Measurements from ENCODE around the gene KCNQ5.

Gene KCNQ5

GRCh38 chr6:72623808-72624207 is 1.9 kb downstream of the KCNQ5 start:
- Mint-ChIP-seq H3K9me3 (no peaks in the 10 kb centered on the region), H3K27me3 (peaks cover 7% of the 10 kb centered on the region), H3K4me3 (peak overlapping the region; percentile 94), H3K27ac (no peak overlapping the region), H3K4me1 (peaks cover 67% of the 10 kb centered on the region), H3K36me3 (peaks cover 12% of the 10 kb centered on the region)
- CTCF ChIA-PET: interaction anchor here (0.7 to 1.5 kb wide), 3 partner anchors 31 to 556 kb away, joined by 3 to 7 read pairs (median 3); no protein-coding TSS in a partner anchor
- no peak for DNase-seq

DNA sequence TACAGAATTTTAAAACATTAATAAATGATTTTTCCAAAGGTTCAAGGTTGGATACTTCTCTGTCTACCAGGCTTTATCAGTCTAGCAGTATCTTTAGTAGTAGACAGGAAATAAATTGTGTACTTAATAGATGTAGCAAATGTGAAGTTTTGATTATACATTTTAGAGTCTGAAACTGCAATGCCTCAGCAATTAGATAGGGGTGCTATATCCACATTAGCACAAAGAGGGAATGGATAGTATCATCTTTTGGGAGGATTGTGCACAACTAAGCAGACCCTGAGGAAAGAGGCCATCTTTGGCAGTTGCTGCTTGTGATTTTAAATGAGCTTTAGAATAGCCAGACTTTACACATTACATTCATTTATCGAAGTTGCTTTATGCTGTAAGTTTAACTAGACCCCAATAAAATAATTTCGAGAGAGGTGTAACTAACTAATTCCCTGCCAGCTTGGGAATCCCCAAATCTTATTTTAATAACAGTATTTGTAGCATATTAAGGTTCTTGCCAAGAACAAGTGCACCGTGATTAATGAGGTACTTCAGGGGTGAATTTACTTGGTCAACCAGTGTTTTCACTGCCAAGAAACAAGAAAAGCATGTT is 2.8 kb downstream of the KCNQ5 start:
- no peak for DNase-seq

GRCh38 chr6:72626126-72626525 is 4.3 kb downstream of the KCNQ5 start:
- Mint-ChIP-seq H3K27ac (no peak overlapping the region), H3K27me3 (peaks cover 4% of the 10 kb centered on the region), H3K36me3 (peaks cover 13% of the 10 kb centered on the region), H3K4me1 (peaks cover 44% of the 10 kb centered on the region), H3K4me3 (no peak overlapping the region), H3K9me3 (no peaks in the 10 kb centered on the region)
- DNase-seq: no peak
- CTCF ChIA-PET: interaction anchor here (1.8 kb wide), 1 partner anchor 9 kb away, joined by 6 read pairs; no protein-coding TSS in a partner anchor

More for the DNA sequence above, 2.8 kb downstream of the KCNQ5 start:
- Mint-ChIP-seq H3K4me1 (peaks cover 59% of the 10 kb centered on the region), H3K27me3 (peaks cover 7% of the 10 kb centered on the region), H3K4me3 (no peak overlapping the region), H3K36me3 (peaks cover 12% of the 10 kb centered on the region), H3K9me3 (no peaks in the 10 kb centered on the region), H3K27ac (no peak overlapping the region)
- CTCF ChIA-PET: interaction anchor here (0.6 to 1.8 kb wide), 2 partner anchors 8 to 10 kb away, joined by 3 to 6 read pairs; no protein-coding TSS in a partner anchor

DNA sequence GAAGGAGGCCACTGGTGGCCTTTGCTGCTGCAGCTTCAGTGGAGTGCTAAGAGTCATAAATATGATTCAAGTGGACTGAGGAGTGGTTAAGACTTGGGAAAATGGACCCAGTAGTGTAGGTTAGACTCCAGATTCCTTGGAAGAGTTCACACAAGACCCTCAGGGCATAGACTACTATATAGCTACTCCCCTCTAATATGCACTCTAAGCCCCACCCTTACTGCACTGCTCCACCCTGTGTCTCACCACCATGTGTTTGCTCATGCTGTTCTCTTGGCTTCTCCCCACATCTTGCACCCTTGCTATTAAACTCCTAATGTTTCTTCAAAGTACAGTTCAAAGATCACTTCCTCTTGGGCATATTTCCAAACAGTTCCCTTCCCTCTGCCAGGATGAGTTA is 5.7 kb downstream of the KCNQ5 start:
- peaks cover 40% of the 10 kb centered on the region for H3K4me1 Mint-ChIP-seq
- no peak overlapping the region for H3K27ac Mint-ChIP-seq
- H3K36me3 Mint-ChIP-seq: peaks cover 19% of the 10 kb centered on the region
- CTCF ChIA-PET: interaction anchor here (1.1 to 2.5 kb wide), 2 partner anchors 11 to 503 kb away, joined by 4 to 13 read pairs; no protein-coding TSS in a partner anchor
- no peak overlapping the region for H3K4me3 Mint-ChIP-seq
- no peaks in the 10 kb centered on the region for H3K9me3 Mint-ChIP-seq
- no peaks in the 10 kb centered on the region for H3K27me3 Mint-ChIP-seq
- DNase-seq: no peak

DNA sequence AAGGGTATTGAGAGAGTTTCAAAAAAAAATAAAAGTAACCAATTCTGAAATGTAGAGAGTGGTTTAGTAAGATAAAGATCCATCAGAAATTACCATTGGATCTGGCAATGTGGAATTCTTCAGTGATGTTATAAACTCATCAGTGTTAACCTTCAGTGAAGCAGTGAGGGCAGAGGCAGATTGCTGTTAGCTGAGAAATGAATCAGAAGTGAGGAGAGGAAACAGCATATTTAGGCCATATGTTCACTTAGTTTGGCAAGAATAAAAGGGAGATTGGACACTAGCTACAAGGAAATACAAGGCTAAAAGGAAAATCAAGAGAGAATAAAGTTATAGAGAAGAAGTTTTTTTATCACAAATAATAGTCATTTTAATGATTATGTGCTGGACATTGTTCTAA is 9.6 kb downstream of the KCNQ5 start:
- H3K36me3 Mint-ChIP-seq: peaks cover 14% of the 10 kb centered on the region
- H3K4me3 Mint-ChIP-seq: no peak overlapping the region
- CTCF ChIA-PET: interaction anchor here (0.8 kb wide), 2 partner anchors 12 to 15 kb away, joined by 3 read pairs; no protein-coding TSS in a partner anchor
- no peak overlapping the region for H3K27ac Mint-ChIP-seq
- no peaks in the 10 kb centered on the region for H3K27me3 Mint-ChIP-seq
- no peak for DNase-seq
- peaks cover 4% of the 10 kb centered on the region for H3K4me1 Mint-ChIP-seq
- H3K9me3 Mint-ChIP-seq: no peaks in the 10 kb centered on the region

GRCh38 chr6:72635636-72636035 is 13.8 kb downstream of the KCNQ5 start:
- Mint-ChIP-seq H3K4me3 (no peak overlapping the region), H3K9me3 (no peaks in the 10 kb centered on the region), H3K27me3 (no peaks in the 10 kb centered on the region), H3K36me3 (peaks cover 9% of the 10 kb centered on the region), H3K4me1 (no peaks in the 10 kb centered on the region), H3K27ac (no peak overlapping the region)
- no peak for DNase-seq
- CTCF ChIA-PET: interaction anchor here (1.2 kb wide), 1 partner anchor 13 kb away, joined by 4 read pairs; the partner anchor contains the start of gene KCNQ5

DNA sequence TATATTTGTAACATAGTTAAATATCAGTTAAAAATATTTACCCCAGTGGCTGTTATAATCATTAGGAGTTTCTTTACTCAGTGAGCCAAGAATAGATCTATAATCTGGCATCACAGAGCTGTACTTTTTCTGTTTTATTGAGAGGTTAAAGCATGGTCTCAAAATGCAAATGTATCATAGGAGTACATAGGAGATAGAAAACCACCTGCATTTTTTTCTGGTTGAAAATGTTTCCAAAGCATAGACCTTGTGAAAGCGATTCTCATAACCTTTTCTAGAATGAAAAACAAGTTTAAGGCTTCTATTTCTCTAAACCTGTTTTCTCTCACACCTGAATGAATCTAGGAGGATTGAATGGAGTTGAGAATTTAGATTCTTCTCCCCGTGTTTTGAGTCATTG is 14.4 kb downstream of the KCNQ5 start:
- DNase-seq: no peak
- H3K27me3 Mint-ChIP-seq: no peaks in the 10 kb centered on the region
- no peaks in the 10 kb centered on the region for H3K9me3 Mint-ChIP-seq
- peaks cover 7% of the 10 kb centered on the region for H3K36me3 Mint-ChIP-seq
- CTCF ChIA-PET: interaction anchor here (1.2 kb wide), 1 partner anchor 14 kb away, joined by 4 read pairs; the partner anchor contains the start of gene KCNQ5
- H3K4me3 Mint-ChIP-seq: no peak overlapping the region
- no peak overlapping the region for H3K27ac Mint-ChIP-seq
- H3K4me1 Mint-ChIP-seq: no peaks in the 10 kb centered on the region

DNA sequence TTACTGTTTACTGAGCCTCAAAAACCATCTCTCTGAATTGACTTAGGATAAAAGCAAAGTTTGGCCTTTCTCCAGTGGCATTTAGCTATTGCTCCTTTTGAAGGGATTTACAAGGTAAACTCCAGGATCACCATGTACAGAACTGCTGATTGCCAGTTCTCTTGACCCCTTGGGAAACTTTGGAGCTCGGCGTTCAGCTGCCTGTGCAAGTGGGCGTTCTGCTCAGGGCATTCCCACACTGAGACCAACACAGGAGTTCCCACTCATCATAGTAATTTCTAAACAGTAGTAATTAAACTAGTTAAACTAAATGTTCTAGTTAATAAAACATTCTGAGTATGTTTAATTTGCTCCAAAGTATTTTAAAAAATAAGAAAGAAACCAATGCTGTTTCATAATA is 14.9 kb downstream of the KCNQ5 start:
- Mint-ChIP-seq H3K9me3 (no peaks in the 10 kb centered on the region), H3K27ac (no peak overlapping the region), H3K27me3 (no peaks in the 10 kb centered on the region), H3K36me3 (peaks cover 4% of the 10 kb centered on the region), H3K4me1 (no peaks in the 10 kb centered on the region), H3K4me3 (no peak overlapping the region)
- CTCF ChIA-PET: interaction anchor here (1.2 kb wide), 1 partner anchor 14 kb away, joined by 4 read pairs; the partner anchor contains the start of gene KCNQ5
- no peak for DNase-seq

- Mint-ChIP-seq H3K4me3 (no peak overlapping the region), H3K9me3 (no peaks in the 10 kb centered on the region), H3K4me1 (peaks cover 2% of the 10 kb centered on the region), H3K36me3 (no peaks in the 10 kb centered on the region), H3K27ac (no peak overlapping the region), H3K27me3 (no peaks in the 10 kb centered on the region)
- CTCF ChIA-PET: no interaction called here
- no peak for DNase-seq
These were observed 18.2 kb downstream of the KCNQ5 start for GRCh38 chr6:72639920-72640614.

DNA sequence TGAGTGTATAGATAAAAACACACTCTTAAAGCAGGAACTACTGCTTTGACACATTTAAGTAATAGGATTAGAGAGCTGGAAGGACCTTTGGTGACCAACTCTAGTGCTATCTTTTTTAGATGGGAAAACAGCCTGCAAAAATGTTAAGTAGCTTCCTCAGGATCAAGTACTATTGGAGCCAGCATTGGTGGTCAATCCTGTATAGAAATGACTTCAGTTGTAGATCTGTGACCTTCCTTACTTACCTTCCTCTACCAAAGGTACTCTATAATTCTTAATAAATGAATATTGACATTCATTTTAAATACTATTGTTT is 18.7 kb downstream of the KCNQ5 start:
- CTCF ChIA-PET: no interaction called here
- peaks cover 2% of the 10 kb centered on the region for H3K4me1 Mint-ChIP-seq
- no peaks in the 10 kb centered on the region for H3K36me3 Mint-ChIP-seq
- no peak overlapping the region for H3K4me3 Mint-ChIP-seq
- H3K9me3 Mint-ChIP-seq: no peaks in the 10 kb centered on the region
- H3K27ac Mint-ChIP-seq: no peak overlapping the region
- H3K27me3 Mint-ChIP-seq: no peaks in the 10 kb centered on the region
- no peak for DNase-seq

GRCh38 chr6:72642435-72642834 is 20.6 kb downstream of the KCNQ5 start:
- H3K4me1 Mint-ChIP-seq: peaks cover 2% of the 10 kb centered on the region
- CTCF ChIA-PET: interaction anchor here (0.6 to 1.1 kb wide), 3 partner anchors 7 to 488 kb away, joined by 3 to 4 read pairs (median 4); no protein-coding TSS in a partner anchor
- H3K4me3 Mint-ChIP-seq: no peak overlapping the region
- H3K27me3 Mint-ChIP-seq: no peaks in the 10 kb centered on the region
- no peaks in the 10 kb centered on the region for H3K36me3 Mint-ChIP-seq
- no peaks in the 10 kb centered on the region for H3K9me3 Mint-ChIP-seq
- no peak for DNase-seq
- H3K27ac Mint-ChIP-seq: no peak overlapping the region

- CTCF ChIA-PET: interaction anchor here (1.1 kb wide), 1 partner anchor 487 kb away, joined by 3 read pairs; no protein-coding TSS in a partner anchor
- H3K4me3 Mint-ChIP-seq: no peak overlapping the region
- peaks cover 2% of the 10 kb centered on the region for H3K4me1 Mint-ChIP-seq
- no peak for DNase-seq
- no peaks in the 10 kb centered on the region for H3K36me3 Mint-ChIP-seq
- H3K27me3 Mint-ChIP-seq: no peaks in the 10 kb centered on the region
- H3K27ac Mint-ChIP-seq: no peak overlapping the region
- no peaks in the 10 kb centered on the region for H3K9me3 Mint-ChIP-seq
These were observed 21.4 kb downstream of the KCNQ5 start for GRCh38 chr6:72643214-72643613.

DNA sequence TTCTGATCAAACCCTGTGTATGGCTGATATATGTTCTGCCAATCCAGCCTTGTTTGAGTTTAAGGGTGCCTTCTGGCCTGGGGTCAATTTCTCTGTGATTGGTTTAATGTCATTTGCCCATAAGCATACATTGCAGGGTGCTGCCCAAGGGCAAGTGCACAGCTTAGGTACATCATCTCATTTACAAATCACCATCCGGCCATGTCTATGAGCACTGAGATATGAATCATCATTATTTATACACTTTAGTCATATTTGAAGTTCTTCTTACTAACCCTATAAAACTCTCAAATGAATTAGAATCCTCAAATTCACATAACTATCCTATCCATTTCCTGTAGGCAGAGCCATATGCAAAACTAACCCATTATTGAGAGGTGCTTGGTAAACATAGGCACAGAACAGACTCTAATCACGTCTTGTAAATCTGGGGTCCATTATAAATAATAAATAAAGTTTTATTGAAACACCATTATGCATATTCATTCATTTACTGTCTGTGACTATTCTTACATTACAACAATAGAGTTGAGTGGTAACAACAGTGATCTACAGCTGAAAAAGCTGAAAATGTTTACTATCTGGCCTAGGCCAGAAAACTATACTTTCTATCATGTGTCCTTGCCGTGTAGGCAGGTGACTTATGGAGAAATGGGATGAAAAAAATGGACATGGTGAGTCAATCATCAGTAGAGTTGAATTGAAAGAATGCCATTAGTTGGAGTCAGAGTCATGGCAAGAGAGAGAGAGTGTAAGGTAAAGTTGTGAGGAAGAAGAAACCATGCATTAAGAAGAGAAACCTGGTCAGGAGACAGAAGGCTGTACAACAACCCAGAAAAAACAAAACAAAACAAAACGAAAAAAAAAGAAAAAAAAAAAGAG is 25.0 kb downstream of the KCNQ5 start:
- DNase-seq: no peak
- Mint-ChIP-seq H3K27me3 (no peaks in the 10 kb centered on the region), H3K4me3 (no peak overlapping the region), H3K36me3 (no peaks in the 10 kb centered on the region), H3K9me3 (no peaks in the 10 kb centered on the region), H3K4me1 (peaks cover 13% of the 10 kb centered on the region), H3K27ac (no peak overlapping the region)
- CTCF ChIA-PET: no interaction called here

GRCh38 chr6:72647489-72647888 is 25.6 kb downstream of the KCNQ5 start:
- Mint-ChIP-seq H3K27me3 (no peaks in the 10 kb centered on the region), H3K9me3 (no peaks in the 10 kb centered on the region), H3K36me3 (no peaks in the 10 kb centered on the region), H3K4me1 (peaks cover 13% of the 10 kb centered on the region), H3K27ac (no peak overlapping the region), H3K4me3 (no peak overlapping the region)
- CTCF ChIA-PET: no interaction called here
- DNase-seq: no peak
